ENCODE data around the gene FAM107A.

DNA sequence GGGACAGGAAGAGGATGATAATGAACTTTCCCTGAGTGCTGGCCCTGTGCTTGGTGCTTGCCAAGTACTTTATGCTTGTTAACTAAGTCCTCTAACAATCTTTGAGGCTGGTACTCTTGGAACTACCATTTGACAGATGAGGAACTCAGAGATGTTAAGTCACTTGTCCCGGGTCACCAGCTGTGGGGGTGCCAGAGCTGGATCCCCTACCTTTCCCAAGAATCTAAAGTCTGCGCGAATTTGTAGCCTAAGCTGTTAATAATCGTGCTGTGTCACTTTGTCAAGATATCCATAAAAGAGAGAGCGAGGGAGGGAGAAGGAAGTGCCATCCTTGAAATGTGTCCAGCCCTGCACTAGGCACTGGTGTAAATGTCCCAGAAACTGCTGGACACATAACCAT, 21.2 kb downstream of the FAM107A start:
- TF ChIP-seq EZH2 (IDR thresholded peaks at IDR 0.05; ENCODE audit: insufficient read depth, poor library complexity, severe bottlenecking) (no peak), EZH2phosphoT487 (IDR thresholded peaks at IDR 0.05; ENCODE audit: insufficient read depth, low read depth) (no peak)

Measured in GM23248 (cell line).